HEK293T (cell line): Measurements from ENCODE around the gene GEMIN7.

ENCODE experiments used
- CTCF ChIA-PET: fragments of 350-600 bp; formaldehyde crosslinking; extraction: SDS; loops from one replicate; lab custom pipeline; 2021; ENCODE audit warnings: antibody characterized with exemption, inconsistent platforms; lab: Yijun Ruan, JAX
- POLR2A ChIA-PET: fragments of 350-600 bp; formaldehyde crosslinking; extraction: SDS; loops from one replicate; lab custom pipeline; 2020; ENCODE audit warnings: antibody characterized with exemption, inconsistent platforms; lab: Yijun Ruan, JAX
- DNase-seq: peaks from one replicate; pipeline ENCODE4 v3.0.0; 2012; ENCODE audit warnings: mixed read lengths; ENCODE audit errors: extremely low spot score
- ARNT ChIP-seq: fragments of 450-650 bp; IDR thresholded peaks from 2 replicates; pipeline ENCODE4 v1.6.1; 2017; ENCODE audit warnings: mild to moderate bottlenecking
- BHLHE40 ChIP-seq: fragments of 450-650 bp; IDR thresholded peaks from 2 replicates; pipeline ENCODE4 v1.6.1; 2016; ENCODE audit warnings: mild to moderate bottlenecking, moderate library complexity, borderline replicate concordance
- CTBP1 ChIP-seq: fragments of 450-650 bp; IDR thresholded peaks from 2 replicates; pipeline ENCODE4 v1.6.1; 2016; ENCODE audit warnings: borderline replicate concordance
- ELF4 ChIP-seq: fragments of 450-650 bp; IDR thresholded peaks from 2 replicates; pipeline ENCODE4 v1.6.1; 2017; ENCODE audit warnings: antibody characterized with exemption
- FOXA1 ChIP-seq: fragments of 450-650 bp; IDR thresholded peaks from 2 replicates; pipeline ENCODE4 v1.6.1; 2016; ENCODE audit warnings: mild to moderate bottlenecking
- FOXK2 ChIP-seq: fragments of 450-650 bp; IDR thresholded peaks from 2 replicates; pipeline ENCODE4 v1.6.1; 2016; ENCODE audit warnings: mild to moderate bottlenecking
- FOXM1 ChIP-seq: fragments of 450-650 bp; IDR thresholded peaks from 2 replicates; pipeline ENCODE4 v1.6.1; 2017; ENCODE audit warnings: mild to moderate bottlenecking, borderline replicate concordance
- HDGF ChIP-seq: fragments of 450-650 bp; IDR thresholded peaks from 2 replicates; pipeline ENCODE4 v1.6.1; 2017; ENCODE audit warnings: antibody characterized with exemption, borderline replicate concordance
- L3MBTL2 ChIP-seq: fragments of 450-650 bp; conservative IDR thresholded peaks from 2 replicates; pipeline ENCODE4 v1.6.1; 2016; ENCODE audit warnings: mild to moderate bottlenecking
- LEF1 ChIP-seq: fragments of 450-650 bp; IDR thresholded peaks from 2 replicates; pipeline ENCODE4 v1.6.1; 2017; ENCODE audit warnings: mild to moderate bottlenecking, borderline replicate concordance
- NFRKB ChIP-seq: fragments of 450-650 bp; IDR thresholded peaks from 2 replicates; pipeline ENCODE4 v1.6.1; 2016; ENCODE audit warnings: mild to moderate bottlenecking, moderate library complexity
- SP1 ChIP-seq: fragments of 450-650 bp; IDR thresholded peaks from 2 replicates; pipeline ENCODE4 v1.6.1; 2017
- SUZ12 ChIP-seq: fragments of 450-650 bp; IDR thresholded peaks from 2 replicates; pipeline ENCODE4 v1.6.1; 2016; ENCODE audit warnings: mild to moderate bottlenecking
- TARDBP ChIP-seq: fragments of 450-650 bp; IDR thresholded peaks from 2 replicates; pipeline ENCODE4 v1.6.1; 2016
- ZNF384 ChIP-seq: fragments of 450-650 bp; IDR thresholded peaks from 2 replicates; pipeline ENCODE4 v1.6.1; 2016
- TF ChIP-seq, protein P1 (sequence below): fragments of 450-650 bp; IDR thresholded peaks from 2 replicates; pipeline ENCODE4 v1.6.1; 2016

Gene GEMIN7

DNA sequence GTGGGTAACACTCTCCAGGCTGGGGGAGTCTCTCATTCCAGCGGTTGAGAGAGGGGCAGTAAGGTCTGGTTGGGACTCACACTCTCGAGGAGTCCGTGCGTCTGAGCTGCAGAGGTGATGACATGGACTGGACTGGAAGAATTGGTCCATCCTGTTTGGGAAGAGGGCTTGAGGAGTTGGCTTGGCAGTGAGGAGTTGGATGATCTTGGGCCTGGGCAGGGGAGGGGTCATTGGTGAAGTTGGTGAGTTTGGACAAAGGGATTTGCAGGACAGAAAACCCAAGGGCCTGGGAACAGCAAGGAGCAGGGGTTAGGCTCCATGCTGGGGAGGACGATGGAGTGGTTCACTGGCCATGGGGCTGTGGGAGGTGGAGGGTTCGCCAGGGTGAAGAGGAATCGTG lies 17.6 kb downstream of the GEMIN7 start:
- ChIA-PET CTCF (interaction anchor here (0.5 kb wide), 1 partner anchor 83 kb away, joined by 3 read pairs; no protein-coding TSS in a partner anchor), POLR2A (no interaction called here)
- no peak for TF ChIP-seq ZNF384
- no peak for TF ChIP-seq ARNT
- no peak for TF ChIP-seq BHLHE40
- no peak for TF ChIP-seq TARDBP
- TF ChIP-seq SUZ12 = no peak
- no peak for TF ChIP-seq NFRKB
- no peak for TF ChIP-seq SP1
- DNase-seq = no peak

DNA sequence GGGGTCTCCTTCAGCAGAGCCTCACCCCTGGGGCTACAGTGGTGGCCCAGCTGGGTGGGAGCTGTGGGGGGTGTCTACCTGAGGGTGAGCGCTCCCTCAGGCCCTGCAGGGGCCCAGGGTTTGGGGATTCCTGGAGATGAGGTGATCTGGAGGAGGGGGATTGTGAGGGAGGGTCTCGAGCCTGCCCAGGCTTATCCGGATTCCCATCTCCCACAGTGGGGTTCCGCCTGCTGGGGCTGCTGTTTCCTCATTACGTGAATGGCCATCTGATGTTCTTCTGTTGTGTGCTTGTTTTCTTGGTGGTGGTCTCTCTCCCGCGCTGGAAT lies 18.4 kb downstream of the GEMIN7 start:
- CTCF ChIA-PET = interaction anchor here (0.6 kb wide), 1 partner anchor 8 kb away, joined by 3 read pairs; no protein-coding TSS in a partner anchor
- TF ChIP-seq CTBP1 = no peak
- TF ChIP-seq, protein P1, sequence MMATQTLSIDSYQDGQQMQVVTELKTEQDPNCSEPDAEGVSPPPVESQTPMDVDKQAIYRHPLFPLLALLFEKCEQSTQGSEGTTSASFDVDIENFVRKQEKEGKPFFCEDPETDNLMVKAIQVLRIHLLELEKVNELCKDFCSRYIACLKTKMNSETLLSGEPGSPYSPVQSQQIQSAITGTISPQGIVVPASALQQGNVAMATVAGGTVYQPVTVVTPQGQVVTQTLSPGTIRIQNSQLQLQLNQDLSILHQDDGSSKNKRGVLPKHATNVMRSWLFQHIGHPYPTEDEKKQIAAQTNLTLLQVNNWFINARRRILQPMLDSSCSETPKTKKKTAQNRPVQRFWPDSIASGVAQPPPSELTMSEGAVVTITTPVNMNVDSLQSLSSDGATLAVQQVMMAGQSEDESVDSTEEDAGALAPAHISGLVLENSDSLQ = no peak
- TF ChIP-seq FOXK2 = no peak
- no peak for TF ChIP-seq NFRKB
- no peak for TF ChIP-seq L3MBTL2
- no peak for TF ChIP-seq FOXA1
- TF ChIP-seq FOXM1 = no peak
- TF ChIP-seq LEF1 = no peak
- TF ChIP-seq SUZ12 = no peak
- TF ChIP-seq BHLHE40 = no peak
- no peak for TF ChIP-seq ELF4
- TF ChIP-seq ZNF384 = no peak
- POLR2A ChIA-PET = no interaction called here
- no peak for DNase-seq

DNA sequence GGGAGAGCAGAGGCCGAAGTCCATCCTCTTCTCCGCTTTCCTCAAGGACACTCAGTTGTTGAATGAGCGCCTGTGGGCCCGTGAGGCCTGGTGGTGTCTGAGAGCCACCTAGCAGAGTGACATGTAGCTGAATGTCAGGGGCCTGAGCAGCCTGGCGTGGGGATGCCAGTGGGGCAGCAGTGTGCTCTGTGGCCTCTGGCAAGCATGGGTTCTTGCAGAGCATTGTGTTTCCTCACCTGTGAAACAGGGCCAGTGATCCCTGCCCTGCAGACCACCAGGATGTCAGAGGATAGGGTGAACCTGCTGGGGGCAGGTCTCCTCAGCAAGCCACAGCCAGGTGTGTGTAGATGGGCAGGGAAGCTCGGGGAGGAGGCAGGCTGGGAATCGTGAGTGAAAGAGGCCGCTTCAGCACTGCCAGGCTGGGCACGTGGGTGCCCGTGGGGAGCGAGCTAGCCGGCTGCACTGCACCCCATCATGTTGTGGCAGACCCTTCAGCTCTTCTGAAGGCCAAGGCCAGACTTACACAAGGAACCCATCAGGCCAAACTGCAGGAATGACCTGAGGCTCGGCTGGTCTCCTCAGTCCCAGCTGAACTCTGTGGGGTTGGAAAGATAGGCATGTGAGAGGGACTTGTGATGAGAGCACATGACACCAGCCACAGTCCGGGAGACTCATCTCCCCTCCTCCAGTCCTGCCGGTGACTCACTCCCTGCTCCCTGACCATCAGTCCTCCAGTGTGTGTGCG lies 18.9 kb downstream of the GEMIN7 start:
- ChIA-PET CTCF (interaction anchor here (0.6 kb wide), 1 partner anchor 9 kb away, joined by 3 read pairs; no protein-coding TSS in a partner anchor), POLR2A (interaction anchor here (0.9 to 1.1 kb wide), 2 partner anchors 15 to 50 kb away, joined by 3 to 4 read pairs; no protein-coding TSS in a partner anchor)
- TF ChIP-seq CTBP1 = no peak
- TF ChIP-seq ELF4 = no peak
- no peak for TF ChIP-seq FOXK2
- TF ChIP-seq SP1 = no peak
- TF ChIP-seq FOXM1 = no peak
- TF ChIP-seq HDGF = no peak
- TF ChIP-seq LEF1 = no peak
- DNase-seq = no peak

DNA sequence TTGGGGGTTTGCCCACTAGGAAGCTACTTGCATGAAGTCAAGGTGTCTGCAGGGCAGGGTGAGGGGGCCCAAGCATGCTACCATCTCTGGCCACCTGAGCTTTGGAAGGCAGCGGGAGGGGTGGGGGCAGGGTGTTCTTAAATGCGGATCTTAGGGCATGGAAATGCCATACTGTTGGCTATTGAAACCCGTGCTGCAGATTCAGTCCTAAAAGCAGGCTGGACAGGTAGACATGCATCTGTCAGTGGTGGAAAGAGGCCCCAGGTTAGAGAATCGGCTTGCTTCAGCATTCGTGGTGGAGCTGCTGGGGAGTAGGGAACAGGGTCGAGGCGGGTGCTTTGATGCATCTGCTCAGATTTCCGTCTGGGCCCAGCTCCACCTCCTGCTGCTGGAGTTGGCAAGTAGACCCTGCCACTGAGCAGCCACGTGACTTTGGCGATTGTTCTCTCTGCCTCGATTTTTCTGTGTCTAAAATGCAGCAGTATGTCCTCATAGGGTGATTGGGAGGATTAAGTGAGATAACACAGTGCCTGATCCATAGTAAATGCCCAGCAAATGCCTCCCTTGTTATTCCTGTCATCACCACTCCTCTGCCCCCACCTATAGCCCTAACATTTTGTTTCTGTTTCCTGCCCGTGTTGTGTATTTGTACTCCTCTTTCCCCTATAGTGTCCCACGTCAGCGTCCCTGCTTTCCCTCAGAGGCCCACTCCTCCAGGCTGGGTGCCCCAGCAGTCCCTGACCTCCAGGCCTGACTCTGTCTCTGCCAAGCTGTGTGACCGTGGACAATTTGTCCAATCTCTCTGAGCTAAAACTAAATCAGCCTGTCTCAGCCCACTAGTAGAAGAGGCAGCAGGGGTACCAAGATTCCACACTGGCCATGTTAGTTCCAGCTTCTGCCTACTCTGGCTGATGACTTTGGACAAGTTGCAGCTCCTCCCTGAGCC lies 19.7 kb downstream of the GEMIN7 start:
- POLR2A ChIA-PET = interaction anchor here (0.9 to 1.1 kb wide), 2 partner anchors 14 to 49 kb away, joined by 3 to 4 read pairs; no protein-coding TSS in a partner anchor
- DNase-seq = no peak
- TF ChIP-seq ZNF384 = no peak
- CTCF ChIA-PET = no interaction called here

DNA sequence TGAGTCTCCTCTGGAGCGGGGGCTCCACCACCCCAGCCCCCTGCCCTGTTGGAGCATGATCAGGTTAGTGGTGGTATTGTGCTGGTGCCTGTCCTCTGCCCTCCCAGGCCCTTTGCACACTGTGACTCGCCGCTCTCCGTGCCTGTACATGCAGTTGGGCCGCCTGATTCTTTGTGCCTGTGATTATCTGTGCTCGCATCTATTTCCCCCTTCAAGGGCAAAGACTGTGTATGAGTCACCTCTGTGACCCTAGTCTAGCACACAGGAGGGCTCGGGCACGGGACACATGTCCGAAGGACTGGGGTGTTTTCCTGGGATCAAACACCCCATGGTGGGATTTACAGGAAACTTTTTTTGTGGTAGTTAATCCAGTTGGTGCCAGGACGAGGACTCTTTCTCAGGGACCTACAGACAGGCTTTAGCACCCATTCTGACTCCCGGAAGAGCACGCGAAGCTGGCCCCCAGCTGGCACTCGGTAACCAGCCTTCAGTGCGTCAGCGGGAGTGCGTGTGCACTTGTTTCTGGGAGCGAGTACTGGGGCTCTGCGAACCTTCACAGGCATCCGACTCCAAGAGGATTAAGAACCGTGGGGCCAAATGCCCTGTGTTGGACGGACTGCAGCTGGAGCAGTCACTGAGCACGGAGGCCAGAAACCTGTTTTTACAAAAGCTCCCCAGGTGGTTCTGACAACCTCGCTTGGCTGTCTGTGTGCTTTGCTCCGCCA lies 20.6 kb downstream of the GEMIN7 start:
- no peak for TF ChIP-seq FOXK2
- TF ChIP-seq, protein P1 = no peak
- TF ChIP-seq SUZ12 = no peak
- TF ChIP-seq HDGF = no peak
- no peak for TF ChIP-seq CTBP1
- TF ChIP-seq L3MBTL2 = no peak
- TF ChIP-seq TARDBP = no peak
- no peak for DNase-seq
- POLR2A ChIA-PET = no interaction called here
- CTCF ChIA-PET = no interaction called here

DNA sequence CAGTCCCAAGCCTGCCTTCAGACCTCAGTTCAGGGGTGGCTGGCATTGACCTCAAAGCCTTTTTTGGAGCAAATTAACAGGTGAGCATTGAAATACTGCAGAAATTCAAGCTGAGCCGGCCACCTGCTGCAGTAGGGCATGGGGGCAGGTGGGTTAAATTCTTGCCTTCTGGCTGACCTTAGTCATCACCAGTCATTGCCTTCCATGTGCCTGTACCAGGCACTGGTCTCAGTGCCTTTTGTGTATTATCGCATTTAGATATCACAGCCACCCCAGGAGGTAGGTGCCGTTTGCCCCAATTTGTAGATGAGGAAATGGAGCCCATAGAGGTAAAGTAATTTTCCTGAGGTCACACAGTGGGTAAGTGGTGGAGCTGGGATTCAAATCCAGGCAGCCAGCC lies 21.1 kb downstream of the GEMIN7 start:
- CTCF ChIA-PET = no interaction called here
- TF ChIP-seq ELF4 (no peak), FOXK2 (no peak), TARDBP (no peak), SP1 (no peak), ZNF384 (no peak), BHLHE40 (no peak), SUZ12 (no peak), ARNT (no peak), LEF1 (no peak), L3MBTL2 (no peak), CTBP1 (no peak), NFRKB (no peak), FOXA1 (no peak), HDGF (no peak), FOXM1 (no peak)
- TF ChIP-seq, protein P1 = no peak
- DNase-seq = no peak
- POLR2A ChIA-PET = no interaction called here
